B cell (primary cell): ENCODE measurements around the gene C14orf180.

Experiments used
- EZH2 ChIP-seq: IDR thresholded peaks from 2 replicates; pipeline ENCODE4 v1.6.1; 2012; ENCODE audit warnings: borderline replicate concordance, low read depth, mild to moderate bottlenecking, moderate library complexity, low read length; ENCODE audit not compliant: insufficient read depth, poor library complexity, severe bottlenecking
- TF ChIP-seq, protein P1 (sequence below): fragments of 200-600 bp; IDR thresholded peaks from one replicate; pipeline ENCODE4 v1.8.0; 2022; ENCODE audit warnings: antibody characterized with exemption, mild to moderate bottlenecking

GRCh38 chr14:104571246-104571645, 8.3 kb upstream of the C14orf180 start:
- TF ChIP-seq, protein P1, sequence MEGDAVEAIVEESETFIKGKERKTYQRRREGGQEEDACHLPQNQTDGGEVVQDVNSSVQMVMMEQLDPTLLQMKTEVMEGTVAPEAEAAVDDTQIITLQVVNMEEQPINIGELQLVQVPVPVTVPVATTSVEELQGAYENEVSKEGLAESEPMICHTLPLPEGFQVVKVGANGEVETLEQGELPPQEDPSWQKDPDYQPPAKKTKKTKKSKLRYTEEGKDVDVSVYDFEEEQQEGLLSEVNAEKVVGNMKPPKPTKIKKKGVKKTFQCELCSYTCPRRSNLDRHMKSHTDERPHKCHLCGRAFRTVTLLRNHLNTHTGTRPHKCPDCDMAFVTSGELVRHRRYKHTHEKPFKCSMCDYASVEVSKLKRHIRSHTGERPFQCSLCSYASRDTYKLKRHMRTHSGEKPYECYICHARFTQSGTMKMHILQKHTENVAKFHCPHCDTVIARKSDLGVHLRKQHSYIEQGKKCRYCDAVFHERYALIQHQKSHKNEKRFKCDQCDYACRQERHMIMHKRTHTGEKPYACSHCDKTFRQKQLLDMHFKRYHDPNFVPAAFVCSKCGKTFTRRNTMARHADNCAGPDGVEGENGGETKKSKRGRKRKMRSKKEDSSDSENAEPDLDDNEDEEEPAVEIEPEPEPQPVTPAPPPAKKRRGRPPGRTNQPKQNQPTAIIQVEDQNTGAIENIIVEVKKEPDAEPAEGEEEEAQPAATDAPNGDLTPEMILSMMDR = no peak
- no peak for TF ChIP-seq EZH2
